Activated CD4-positive, alpha-beta T cell treated with anti-CD3 and anti-CD28 coated beads for 4 hours (primary cell): ENCODE measurements around the gene C1orf185.
"Not testable (repeated sequence)": the region's sequence is repeated elsewhere in the genome, so short reads cannot be mapped to it uniquely, and the experiment has no call there.

ENCODE experiments used
- DNase-seq, 2 donors: peaks; one replicate each; pipeline ENCODE4 v3.0.0-alpha.2; 2020

The C1orf185 gene

GRCh38 chr1:51139474-51139873, 37.4 kb downstream of the C1orf185 start:
- no peak for DNase-seq

GRCh38 chr1:51147394-51147793, 45.4 kb downstream of the C1orf185 start:
- DNase-seq = no peak

- DNase-seq = no peak
Measured at GRCh38 chr1:51154776-51155175, 52.7 kb downstream of the C1orf185 start.

GRCh38 chr1:51156752-51157151, 54.7 kb downstream of the C1orf185 start:
- no peak for DNase-seq

GRCh38 chr1:51157395-51157794, 55.4 kb downstream of the C1orf185 start:
- DNase-seq = no peak

- DNase-seq = no peak
Measured at GRCh38 chr1:51158263-51158662, 56.2 kb downstream of the C1orf185 start.

GRCh38 chr1:51162560-51162959, 60.5 kb downstream of the C1orf185 start:
- not testable (repeated sequence) for DNase-seq

- DNase-seq = no peak
Measured at GRCh38 chr1:51165540-51165939, 63.5 kb downstream of the C1orf185 start.

- no peak for DNase-seq
Measured at GRCh38 chr1:51168266-51168845, 66.3 kb downstream of the C1orf185 start.

- DNase-seq = no peak
Measured at GRCh38 chr1:51168936-51169335, 66.9 kb downstream of the C1orf185 start.

- no peak for DNase-seq
Measured at GRCh38 chr1:51170342-51170741, 68.3 kb downstream of the C1orf185 start.

GRCh38 chr1:51172811-51173210, 70.8 kb downstream of the C1orf185 start:
- no peak for DNase-seq

- no peak for DNase-seq
Measured at GRCh38 chr1:51175278-51175677, 73.2 kb downstream of the C1orf185 start.

GRCh38 chr1:51177988-51178387, 76.0 kb downstream of the C1orf185 start:
- DNase-seq = not testable (repeated sequence)

GRCh38 chr1:51188230-51188629, 86.2 kb downstream of the C1orf185 start:
- no peak for DNase-seq

GRCh38 chr1:51189421-51190073, 87.5 kb downstream of the C1orf185 start:
- DNase-seq = peak; percentile 26 to 52

- DNase-seq = no peak
Measured at GRCh38 chr1:51190961-51191360, 88.9 kb downstream of the C1orf185 start.

GRCh38 chr1:51192213-51192843, 90.3 kb downstream of the C1orf185 start:
- DNase-seq = peak; percentile 38 to 57

GRCh38 chr1:51193564-51193963, 91.5 kb downstream of the C1orf185 start:
- no peak for DNase-seq
